ENCODE data around the gene PRLHR.

DNA sequence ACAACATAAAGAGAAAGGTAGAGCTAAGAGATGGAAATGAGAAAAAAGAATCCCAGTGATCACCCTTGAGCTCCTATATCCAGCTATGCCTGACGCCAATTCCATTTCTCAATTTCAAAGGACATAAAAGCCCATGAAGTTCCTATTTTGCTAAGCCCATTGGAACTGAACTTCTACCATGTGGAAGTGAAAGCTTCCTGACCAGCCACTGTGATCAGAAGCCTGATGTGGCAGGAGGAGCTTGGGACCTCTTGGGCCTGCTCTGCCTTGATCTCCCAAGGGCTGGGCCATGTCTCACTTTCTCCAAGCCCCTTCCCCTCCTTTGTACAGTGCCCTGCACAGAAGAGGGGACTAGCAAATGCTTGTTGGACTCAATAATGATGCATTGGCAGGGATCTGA is 52.7 kb downstream of the PRLHR start:
- TF ChIP-seq, protein P1, sequence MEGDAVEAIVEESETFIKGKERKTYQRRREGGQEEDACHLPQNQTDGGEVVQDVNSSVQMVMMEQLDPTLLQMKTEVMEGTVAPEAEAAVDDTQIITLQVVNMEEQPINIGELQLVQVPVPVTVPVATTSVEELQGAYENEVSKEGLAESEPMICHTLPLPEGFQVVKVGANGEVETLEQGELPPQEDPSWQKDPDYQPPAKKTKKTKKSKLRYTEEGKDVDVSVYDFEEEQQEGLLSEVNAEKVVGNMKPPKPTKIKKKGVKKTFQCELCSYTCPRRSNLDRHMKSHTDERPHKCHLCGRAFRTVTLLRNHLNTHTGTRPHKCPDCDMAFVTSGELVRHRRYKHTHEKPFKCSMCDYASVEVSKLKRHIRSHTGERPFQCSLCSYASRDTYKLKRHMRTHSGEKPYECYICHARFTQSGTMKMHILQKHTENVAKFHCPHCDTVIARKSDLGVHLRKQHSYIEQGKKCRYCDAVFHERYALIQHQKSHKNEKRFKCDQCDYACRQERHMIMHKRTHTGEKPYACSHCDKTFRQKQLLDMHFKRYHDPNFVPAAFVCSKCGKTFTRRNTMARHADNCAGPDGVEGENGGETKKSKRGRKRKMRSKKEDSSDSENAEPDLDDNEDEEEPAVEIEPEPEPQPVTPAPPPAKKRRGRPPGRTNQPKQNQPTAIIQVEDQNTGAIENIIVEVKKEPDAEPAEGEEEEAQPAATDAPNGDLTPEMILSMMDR (conservative IDR thresholded peaks at IDR 0.05; ENCODE audit: low read depth, low read length), result no peak
- no peak for TF ChIP-seq EZH2 (IDR thresholded peaks at IDR 0.05; ENCODE audit: low read length, unreplicated experiment)

Data from PC-3 (cell line).